Stimulated activated CD4-positive, alpha-beta T cell treated with anti-CD3 and anti-CD28 coated beads, Interleukin-4, amount 100 ng/mL, for 4 hours (primary cell): ENCODE measurements around the gene NXNL1.

Source experiments
- DNase-seq, 2 experiments: peaks; one replicate each; pipeline ENCODE4 v3.0.0-alpha.2; 2020

NXNL1 gene

DNA sequence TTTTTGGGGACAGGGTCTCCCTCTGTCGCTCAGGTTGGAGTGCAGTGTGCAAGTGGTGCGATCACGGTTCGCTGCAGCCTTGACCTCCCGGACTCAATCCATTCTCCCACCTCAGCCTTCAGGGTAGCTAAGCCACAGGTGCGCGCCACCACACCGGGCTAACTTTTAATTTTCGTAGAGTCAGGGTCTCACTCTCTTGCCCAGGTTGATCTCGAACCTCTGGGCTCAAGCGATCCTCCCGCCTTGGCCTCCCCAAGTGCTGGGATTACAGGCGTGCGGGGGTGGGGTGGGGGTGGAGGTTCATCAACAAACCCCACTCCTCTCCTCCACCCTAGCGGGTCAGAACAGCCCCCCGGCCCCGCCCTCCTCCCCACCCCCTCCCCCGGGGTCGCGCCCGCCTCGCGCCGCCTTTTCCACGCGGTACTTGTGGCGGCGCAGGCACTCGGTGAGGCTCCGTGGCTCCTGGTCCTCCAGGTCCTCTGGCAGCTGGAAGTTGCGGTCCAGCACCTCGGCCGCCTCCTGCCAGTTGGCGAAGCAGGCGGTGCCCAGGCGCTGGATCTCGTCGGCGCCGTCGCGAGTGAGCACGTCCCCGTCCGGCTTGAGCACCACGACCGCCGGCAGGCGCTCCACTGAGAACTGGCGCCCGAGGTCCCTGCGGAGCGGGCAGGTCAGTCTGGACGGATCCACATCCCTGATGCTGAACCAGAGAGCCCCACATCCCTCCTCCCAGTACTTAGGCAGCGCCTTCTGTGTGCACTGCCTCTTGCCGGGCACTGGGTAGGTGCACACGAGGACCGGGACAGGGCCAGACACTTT is 5.2 kb downstream of the NXNL1 start:
- DNase-seq: no peak

DNA sequence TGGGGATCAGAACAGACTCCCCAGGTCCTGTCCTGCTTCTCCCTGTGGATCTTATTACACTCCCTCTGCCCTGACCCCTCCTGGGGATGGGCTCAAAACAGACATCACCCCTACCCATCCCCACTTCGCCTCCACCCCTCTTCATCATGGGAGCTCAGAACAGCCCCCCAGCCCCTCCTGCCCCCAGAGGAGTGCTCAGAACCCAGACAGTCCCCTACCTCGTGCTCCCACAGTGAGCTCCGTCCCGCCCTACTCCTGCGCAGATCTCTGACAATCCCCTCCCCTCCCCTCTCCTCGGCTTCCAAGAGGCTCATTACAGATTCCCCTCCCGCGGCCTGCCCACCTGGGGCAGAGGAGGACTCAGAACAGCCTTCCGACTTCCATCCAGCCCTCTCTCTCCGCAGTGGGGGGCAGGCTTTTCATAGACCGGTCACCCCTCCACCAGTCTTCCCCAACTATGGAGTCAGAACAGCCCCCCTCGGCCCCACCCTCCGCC is 6.1 kb downstream of the NXNL1 start:
- no peak for DNase-seq

DNA sequence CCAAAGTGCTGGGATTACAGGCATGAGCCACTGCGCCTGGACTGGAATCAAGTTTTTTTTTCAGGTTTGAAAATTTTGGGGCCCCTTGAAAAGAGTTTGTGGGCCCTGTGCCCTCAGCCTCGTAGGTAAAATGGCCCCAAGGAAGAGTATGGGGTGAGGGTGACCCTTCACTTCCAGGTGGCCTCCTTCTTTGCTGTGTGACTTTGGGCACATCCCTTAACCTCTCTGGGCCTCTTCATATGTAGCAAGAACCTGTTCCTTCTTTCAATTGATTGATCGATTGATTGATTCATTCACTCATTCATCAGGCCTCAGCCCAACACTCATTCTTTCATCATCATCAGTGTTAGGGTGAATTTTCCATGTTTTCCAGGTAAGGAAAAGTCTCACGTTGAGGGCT is 8.9 kb downstream of the NXNL1 start:
- DNase-seq: no peak

DNA sequence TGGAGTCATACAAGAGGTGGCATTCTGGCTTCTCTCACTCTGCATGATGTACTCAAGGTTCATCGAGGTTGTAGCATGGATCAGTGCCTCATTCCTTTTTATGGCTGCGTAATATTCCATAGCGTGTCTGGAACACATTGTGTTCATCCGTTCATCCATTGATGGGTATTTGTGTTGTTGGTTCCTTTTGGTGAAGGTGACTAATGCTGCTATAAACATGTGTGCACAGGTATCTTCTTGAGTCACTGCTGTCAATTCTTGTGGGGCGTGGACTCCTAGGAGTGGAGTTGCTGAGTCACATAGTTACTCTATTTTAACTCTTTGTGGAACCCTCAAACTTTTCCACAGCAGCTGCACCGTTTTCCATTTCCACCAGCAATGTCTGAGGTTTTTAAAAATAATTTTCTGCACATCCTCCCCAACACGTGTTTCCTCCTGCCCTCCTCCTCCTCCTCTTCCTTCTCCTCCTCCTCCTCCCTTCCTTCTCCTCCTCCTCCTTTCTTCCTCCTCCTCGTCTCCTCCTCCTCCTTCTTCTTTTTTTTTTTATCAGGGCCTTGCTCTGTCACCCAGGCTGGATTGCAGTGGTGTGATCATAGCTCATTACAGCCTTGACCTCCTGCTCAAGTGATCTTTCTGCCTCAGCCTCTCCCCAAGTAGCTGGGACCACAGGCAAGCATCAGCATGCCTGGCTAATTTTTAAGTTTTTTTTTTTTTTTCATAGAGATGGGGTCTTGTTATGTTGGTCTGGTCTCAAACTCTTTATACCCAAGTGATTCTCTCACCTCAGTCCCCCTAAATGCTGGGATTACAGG is 10.3 kb downstream of the NXNL1 start:
- DNase-seq: peak; percentile 27 to 73

DNA sequence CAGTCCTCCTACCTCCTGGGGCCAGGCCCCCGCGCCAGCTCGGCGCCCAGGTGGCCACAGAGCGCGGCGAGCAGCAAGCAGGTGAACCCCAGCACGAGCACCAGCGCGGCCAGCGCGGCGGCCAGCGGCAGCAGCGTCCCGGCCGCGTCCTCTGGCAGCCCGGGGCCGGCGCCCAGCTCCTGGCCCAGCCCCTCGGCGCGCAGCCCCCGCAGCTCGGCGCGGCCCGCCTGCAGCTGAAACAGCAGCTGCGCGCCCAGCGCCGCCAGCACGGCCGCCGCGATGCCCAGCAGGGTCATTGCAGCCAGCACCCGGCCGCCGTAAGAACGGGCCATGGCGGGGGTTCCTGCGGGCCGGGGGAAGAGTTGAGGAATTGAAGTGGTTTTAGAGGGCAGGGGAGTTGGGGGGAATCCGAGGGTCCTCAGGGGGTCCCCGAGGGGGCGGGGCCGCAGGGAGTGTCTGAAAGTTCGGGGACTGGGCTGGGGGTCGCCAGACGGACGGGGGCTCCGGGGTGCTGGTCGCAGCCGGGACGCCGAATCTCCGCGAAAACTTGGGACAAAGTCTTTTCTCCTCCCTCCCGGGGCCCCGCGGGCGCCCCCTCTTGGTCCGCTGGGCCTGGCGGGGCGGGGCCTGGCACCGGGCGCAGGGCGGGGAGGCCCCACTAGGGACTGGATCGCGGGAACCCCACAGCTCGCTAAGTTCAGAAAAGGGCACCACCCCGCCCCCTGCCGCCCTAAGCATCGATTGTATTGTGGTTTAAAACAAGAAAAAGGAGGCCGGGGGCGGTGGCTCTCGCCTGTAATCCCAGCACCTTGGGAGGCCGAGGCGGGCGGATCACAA is 12.4 kb downstream of the NXNL1 start, which contains the start of gene TMEM221:
Gene TMEM221, minus strand, starts transcription at position 538 of the 837 bp plus-strand sequence. Its CDS starts 206 bp downstream, at position 332.
- peak; percentile 44 to 58 for DNase-seq

DNA sequence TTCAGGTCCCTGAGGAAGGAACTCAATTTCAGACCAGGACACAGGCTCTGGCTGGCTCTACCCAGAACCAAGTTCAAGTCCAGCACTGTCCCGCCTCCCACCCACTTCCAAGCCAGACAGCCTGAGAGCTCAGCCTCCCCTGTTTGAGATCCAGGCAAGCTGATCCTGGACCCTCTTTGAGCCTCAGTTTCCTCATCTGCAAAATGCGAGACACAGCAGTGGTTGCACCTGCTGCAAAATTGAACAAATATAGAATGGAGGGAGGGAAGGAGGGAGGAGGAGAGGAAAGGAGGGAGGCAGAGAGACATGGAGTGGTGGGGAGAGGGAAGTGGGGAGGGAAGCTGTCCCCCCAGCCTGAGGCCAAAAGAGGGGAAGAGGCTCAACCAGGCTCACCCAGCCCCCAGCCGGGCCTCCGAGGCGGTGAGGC is 13.0 kb downstream of the NXNL1 start:
- DNase-seq: no peak

DNA sequence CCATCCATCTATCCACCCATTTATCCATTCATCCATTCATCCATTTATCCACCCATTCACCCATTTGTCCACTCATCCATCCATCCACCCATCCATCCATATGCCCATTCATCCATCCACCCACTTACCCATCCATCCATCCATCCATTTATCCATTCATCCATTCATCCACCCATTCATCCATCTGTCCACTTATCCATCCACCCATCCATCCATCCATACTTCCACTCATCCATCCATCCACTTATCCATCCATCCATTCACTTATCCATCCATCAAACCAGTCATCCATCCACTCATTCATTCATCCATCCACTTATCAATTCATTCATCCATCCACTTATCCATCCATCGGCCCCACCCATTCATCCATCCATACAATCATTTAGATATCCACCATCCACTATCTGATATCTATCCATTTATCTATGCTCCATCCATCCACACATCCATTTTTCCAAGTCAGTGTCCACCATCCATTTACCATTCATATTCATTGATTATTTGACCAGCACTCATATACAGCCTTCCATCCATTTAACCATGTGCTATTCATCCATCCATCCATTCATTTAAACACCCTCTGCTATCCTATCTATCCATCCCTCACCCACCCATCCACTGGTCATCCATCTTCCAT is 15.1 kb downstream of the NXNL1 start:
- DNase-seq: no peak

DNA sequence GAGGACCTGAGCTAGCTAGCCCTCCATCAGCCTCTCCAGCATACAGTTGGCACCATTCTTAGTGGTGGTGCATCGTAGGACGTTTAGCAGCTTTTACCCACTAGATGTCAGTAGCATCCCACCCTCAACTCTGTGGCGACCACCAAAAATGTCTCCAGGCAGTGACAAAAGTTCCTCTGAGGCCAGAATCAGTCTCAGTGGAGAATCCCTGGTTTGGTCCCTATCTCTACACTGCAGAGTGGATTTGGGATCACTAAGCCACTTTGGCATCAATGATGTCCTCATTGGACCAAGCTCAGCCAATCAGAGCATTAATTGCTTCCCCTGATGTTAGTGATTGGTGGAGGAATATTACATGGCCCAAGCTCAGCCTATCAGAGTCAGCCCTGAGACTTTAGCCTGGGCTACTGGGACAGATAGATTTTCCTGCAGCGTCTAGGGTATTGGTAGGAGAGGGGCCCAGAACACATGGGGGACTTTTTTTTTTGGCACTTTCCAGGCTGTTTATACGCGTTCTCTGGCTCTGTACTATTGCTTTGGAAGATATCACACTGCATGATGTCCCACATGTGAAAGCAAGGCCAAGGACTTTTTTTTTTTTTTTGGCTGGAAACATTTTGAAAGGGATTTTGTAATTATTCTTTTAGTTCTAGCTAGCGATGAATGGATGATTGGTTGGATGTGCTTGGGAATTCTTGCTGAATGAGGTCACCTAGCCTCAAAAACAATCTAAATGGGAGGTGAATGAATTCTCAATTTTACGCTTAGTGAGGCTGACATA is 19.3 kb downstream of the NXNL1 start:
- peak in 1 of 2 experiments; percentile 9 for DNase-seq

DNA sequence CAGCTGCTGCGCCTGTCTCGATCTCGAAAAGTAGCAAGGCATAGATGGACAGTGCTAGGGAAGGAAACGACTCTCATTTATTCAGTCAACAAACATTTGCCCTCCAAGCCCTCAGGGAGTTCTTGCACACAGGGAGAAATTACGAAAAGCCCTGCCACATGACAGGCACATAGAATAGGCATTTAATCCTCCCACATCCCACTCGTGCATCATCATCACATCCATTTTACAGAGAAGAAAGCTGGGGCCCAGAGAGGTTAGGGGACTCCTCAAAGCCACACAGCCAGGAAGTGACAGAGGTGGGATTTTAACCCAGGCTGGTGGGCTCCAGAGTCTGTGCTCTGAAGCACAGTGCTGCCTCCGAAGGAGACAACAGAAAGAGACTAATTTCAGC is 23.9 kb downstream of the NXNL1 start:
- DNase-seq: no peak

DNA sequence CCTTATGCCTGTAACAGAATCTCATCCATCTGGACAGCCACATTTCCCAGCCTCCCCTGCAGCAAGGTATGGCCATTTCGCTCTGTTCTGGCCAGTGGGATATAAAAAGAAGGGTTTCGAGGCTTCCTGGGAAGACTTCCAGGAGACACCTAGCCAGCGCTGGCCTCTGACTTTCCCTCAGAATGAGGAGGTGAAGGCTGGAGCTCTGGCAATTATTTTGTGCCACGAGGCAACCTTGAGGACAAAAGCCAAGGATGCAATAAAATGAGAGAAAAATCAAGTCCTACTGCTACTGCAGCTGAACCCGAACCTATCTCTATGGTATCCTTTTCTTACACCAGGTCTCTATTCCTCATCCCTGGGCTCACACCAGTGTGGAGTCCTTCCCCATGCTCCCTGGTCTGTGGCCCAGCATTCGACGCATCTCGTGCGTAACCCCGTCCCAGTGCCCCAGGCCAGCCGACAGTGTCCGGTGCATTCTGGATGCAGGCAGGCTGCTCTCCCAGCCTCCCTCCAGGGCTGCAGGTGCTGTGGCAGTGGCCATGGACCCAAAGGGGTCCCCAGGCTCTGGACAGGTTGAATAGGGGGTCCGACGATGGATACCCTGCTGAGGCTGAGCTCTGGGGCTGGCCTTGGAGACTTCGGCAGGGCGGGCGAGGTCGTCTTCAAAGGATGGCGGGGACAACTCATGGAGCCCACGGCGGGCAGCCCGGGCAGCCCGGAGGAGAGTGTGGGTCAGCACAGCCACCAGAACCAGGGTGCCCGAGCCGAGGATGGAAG is 24.4 kb downstream of the NXNL1 start:
- DNase-seq: no peak

DNA sequence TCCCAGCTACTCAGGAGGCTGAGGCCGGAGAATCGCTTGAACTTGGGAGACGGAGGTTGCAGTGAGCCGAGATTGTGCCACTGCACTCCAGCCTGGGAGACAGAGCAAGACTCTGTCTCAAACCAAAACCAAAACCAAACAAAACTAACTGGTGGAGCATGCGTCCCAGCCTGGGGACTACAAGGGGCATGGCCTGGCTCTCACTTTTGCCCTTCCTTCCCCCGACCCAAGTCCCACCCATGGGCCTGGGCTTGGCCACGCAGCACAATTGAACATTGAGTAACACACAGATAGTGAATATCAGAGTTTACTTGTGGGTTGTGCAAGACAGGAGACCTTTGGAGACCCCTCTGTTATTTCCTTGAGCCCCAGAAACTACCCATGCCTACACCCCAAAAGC is 25.5 kb downstream of the NXNL1 start:
- DNase-seq: no peak

DNA sequence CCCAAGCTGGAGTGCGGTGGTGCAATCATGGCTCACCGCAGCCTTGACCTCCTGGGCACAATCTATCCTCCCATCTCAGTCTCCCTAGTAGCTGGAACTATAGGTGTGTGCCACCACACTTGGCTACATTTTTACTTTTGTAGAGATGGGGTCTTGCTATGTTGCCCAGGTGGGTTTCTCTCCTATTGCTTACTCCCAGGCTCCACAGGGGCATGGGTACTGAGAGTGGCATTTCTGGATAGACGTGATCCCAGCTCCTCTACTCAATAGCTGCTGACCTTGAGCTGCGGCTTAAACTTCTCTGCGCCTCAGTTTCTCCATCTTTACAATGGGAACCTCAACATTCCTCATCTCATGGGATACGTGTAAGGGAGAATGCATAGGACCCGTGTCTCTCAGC is 29.3 kb downstream of the NXNL1 start:
- DNase-seq: no peak

DNA sequence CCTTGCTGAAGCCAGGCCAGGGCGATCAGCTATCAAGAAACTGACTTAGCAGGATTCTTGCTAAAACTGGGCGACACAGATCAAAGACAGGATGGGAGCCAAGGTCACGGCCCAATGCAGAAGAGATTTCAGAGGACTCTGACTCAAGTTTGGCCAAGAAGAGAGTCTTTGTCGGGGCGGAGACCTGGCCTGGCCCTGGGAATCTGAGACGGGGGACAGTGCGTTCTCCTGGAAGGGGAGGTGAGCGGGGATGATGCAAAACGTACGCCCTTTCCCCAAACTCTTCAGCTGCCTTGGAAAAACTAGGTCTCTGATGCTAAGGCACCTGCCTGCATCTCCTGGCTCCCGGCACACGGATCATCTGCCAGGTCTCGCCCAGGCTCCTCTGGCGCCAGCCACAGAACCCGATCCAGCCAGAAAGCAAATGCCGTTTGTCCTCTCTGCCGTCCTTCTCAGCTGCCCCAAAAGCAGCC is 31.0 kb downstream of the NXNL1 start:
- no peak for DNase-seq

DNA sequence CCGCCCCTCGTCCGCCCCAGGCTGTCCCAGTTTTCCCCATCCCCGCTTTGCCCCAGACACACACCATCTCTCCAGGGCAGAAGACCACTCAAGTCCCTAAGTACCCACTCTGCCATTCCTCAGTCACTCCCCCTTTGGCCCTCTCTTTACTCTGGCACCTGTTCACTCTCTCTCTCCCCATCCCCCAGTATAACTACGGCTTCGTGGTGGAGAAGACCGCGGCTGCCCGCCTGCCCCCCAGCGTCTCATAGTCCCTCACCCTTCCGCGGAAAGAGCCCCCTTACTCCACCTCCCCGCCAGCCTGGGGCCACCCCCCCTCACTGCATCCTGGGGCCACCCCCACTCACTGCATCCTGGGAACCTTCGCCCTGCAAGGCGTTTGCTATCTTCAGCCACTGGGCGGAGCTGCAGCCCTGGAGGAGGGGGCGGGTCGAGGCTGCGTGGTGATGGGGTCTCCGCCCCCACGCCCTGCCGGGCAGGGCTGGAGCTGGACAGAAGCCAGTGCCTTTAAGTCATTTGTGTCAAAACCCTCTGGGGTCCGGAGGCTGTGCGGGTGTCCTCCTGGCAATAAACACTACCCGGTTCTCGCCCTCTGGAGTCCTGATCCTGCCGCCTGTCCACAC is 35.9 kb downstream of the NXNL1 start:
- no peak for DNase-seq

DNA sequence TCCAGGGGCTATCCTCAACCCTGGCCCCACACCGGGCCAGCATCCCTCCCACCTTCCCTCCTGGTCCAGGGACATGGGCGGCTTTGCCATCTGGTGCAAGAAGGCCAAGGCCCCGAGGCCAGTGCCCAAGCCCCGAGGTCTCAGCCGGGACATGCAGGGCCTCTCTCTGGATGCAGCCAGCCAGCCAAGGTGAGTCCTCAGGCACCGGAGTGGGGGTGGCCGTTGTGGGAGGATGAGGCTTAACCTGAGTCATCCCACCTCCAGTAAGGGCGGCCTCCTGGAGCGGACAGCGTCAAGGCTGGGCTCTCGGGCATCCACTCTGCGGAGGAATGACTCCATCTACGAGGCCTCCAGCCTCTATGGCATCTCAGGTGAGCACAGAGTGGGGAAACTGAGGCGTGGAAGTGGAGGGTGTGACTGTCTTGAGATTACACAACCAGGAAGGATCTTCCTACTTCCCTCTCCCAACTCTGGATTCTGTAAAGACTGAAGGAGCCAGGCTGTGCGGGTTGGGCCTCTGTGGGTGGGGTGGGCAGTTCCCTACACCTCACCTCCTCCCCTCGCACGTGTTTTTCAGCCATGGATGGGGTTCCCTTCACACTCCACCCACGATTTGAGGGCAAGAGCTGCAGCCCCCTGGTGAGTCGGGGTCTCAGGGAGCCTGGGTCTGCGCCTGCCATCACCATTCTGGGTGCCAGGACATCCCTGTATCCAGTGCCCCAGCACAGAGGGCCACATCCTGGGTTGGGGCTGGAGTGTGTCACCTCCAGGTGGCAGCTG is 37.1 kb downstream of the NXNL1 start:
- DNase-seq: no peak

DNA sequence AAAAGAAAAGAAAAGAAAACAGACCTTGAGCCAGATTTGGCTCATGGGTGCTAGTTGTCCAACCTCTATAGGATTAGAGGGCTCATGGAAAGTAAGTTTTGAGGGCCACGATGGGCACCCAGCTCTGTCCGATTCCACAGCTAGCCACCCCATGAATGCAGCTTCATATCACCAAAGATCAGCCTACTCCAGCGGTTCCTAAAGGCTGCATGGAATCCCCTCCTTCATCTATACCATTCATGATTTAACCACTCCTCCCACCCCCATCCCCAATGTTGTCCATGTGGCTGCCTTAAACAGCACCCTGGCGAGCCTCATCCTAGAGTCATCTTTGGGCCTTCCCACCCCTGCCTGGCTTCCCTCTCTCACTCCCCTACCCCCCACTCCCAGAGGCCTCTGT is 38.8 kb downstream of the NXNL1 start:
- no peak for DNase-seq

DNA sequence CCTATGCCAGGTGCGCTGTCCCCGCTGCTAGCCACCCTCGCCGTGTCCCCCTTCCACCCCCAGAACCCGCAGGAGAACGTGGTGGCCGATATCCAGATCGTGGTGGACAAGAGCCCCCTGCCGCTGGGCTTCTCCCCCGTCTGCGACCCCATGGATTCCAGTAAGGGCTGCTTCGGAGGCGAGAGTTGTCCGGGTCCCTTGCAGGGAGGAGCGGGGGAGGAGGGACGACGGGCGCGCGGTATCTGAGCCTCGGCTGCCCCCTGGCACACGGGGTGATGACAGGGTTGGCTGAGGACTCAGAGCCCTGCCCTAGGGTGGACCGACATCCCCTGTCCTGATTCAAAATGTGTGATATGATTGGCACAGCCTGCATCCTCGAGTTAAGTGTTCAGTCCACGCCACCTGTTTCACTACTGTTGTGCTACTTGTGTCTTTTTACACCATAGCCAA is 40.2 kb downstream of the NXNL1 start:
- DNase-seq: peak in 1 of 2 experiments; percentile 19

DNA sequence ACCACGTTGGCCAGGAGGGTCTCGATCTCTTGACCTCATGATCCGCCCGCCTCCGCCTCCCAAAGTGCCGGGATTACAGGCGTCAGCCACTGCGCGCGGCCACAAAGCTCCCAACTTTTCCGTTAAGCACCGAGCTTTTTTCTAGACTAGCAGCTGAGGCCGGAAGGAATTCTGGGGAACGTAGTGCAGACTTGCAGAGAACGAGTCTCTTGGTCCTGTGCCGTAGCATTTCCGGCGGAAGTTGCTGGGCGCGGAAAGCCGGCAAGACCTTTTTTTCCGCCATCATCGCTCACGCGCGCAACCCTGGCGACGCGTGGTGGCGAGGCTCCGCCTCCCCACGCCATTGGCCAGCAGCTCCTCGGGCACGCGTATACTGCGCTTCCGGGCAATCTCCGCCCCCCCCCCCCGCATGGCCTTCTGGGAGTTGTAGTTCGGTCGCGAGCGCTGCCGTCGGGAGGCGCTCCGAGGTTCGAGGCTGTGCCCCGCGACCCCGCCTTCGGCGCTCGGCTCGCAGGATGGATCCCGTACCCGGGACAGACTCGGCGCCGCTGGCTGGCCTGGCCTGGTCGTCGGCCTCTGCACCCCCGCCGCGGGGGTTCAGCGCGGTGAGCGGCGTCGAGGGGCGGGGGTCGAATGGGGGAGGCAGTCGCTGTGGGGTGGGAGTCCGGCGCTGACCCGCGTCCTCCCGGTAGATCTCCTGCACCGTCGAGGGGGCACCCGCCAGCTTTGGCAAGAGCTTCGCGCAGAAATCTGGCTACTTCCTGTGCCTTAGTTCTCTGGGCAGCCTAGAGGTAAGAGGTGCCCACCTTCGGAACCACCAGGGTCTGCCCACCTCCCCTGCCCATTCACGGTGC is 40.9 kb downstream of the NXNL1 start, which contains the start of gene MVB12A:
Gene MVB12A, plus strand, starts transcription at position 427 of the 854 bp plus-strand sequence. Its CDS starts 89 bp downstream, at position 516.
- peak; percentile 93 to 96 for DNase-seq
